ENCODE measurements around the gene PRKAR2A.

GRCh38 chr3:48820612-48821324 is 26.9 kb downstream of the PRKAR2A start:
- TF ChIP-seq CTCF (IDR thresholded peaks at IDR 0.05) (no peak), POLR2A (IDR thresholded peaks at IDR 0.05) (no peak)
